HEK293 (cell line): ENCODE measurements around the gene FEZF2.

ENCODE experiments used
- CTCF ChIA-PET: fragments of 350-600 bp; formaldehyde crosslinking; extraction: SDS; loops from one replicate; lab custom pipeline; 2021; ENCODE audit warnings: antibody characterized with exemption; lab: Yijun Ruan, JAX
- POLR2A ChIA-PET: fragments of 300-600 bp; formaldehyde crosslinking; extraction: SDS; loops from one replicate; lab custom pipeline; 2020; ENCODE audit warnings: antibody characterized with exemption, inconsistent platforms; lab: Yijun Ruan, JAX
- H3K27ac ChIP-seq: fragments of 200-500 bp; sonication (Bioruptor generic); 2 replicates; pipeline ENCODE4 v1.5.1; 2014; ENCODE audit warnings: low read depth, low read length, control low read depth, inconsistent platforms; ENCODE audit errors: extremely low read depth
- H3K36me3 ChIP-seq, 2 experiments: fragments of 200-500 bp in 1 of 2; sonication (Bioruptor generic) in 1 of 2; 1 replicate in 1 of 2; 2 replicates in 1 of 2; pipeline ENCODE4 v1.5.1; 2014 to 2017; ENCODE audit warnings: inconsistent platforms in 2 of 2, low read length in 2 of 2; ENCODE audit not compliant: control insufficient read depth in 2 of 2, insufficient read depth in 1 of 2
- H3K4me1 ChIP-seq: fragments of 200-500 bp; sonication (Bioruptor generic); 2 replicates; pipeline ENCODE4 v1.5.1; 2014; ENCODE audit warnings: mild to moderate bottlenecking, low read length, inconsistent platforms; ENCODE audit not compliant: control insufficient read depth, insufficient read depth
- H3K4me3 ChIP-seq: 2 replicates; pipeline ENCODE4 v1.5.1; 2011; ENCODE audit warnings: low read depth, mild to moderate bottlenecking, control low read depth, low read length, moderate library complexity
- H3K9me3 ChIP-seq: fragments of 200-500 bp; sonication (Bioruptor generic); 2 replicates; pipeline ENCODE4 v1.5.1; 2014; ENCODE audit warnings: low read depth, low read length, inconsistent platforms; ENCODE audit not compliant: control insufficient read depth, insufficient read depth
- ELK4 ChIP-seq: IDR thresholded peaks from 2 replicates; pipeline ENCODE4 v1.6.1; 2011; ENCODE audit warnings: mild to moderate bottlenecking, low read depth, low read length, borderline replicate concordance
- GLIS2 ChIP-seq: fragments of 450-650 bp; formaldehyde crosslinking; IDR thresholded peaks from 2 replicates; pipeline ENCODE4 v1.5.1; 2016; ENCODE audit warnings: missing biosample characterization, missing genetic modification characterization
- IKZF3 ChIP-seq: fragments of 450-650 bp; IDR thresholded peaks from 2 replicates; pipeline ENCODE4 v1.5.0; 2018; ENCODE audit warnings: missing biosample characterization, mild to moderate bottlenecking, missing genetic modification characterization, moderate library complexity
- KLF1 ChIP-seq: fragments of 450-650 bp; formaldehyde crosslinking; IDR thresholded peaks from 2 replicates; pipeline ENCODE4 v1.5.1; 2016; ENCODE audit warnings: missing biosample characterization, missing genetic modification characterization
- KLF17 ChIP-seq: fragments of 450-650 bp; formaldehyde crosslinking; IDR thresholded peaks from 2 replicates; pipeline ENCODE4 v1.5.1; 2016; ENCODE audit warnings: missing biosample characterization, missing genetic modification characterization
- MYNN ChIP-seq: fragments of 450-650 bp; formaldehyde crosslinking; IDR thresholded peaks from 2 replicates; pipeline ENCODE4 v1.5.1; 2016; ENCODE audit warnings: missing biosample characterization, missing genetic modification characterization, borderline replicate concordance
- PRDM2 ChIP-seq: fragments of 450-650 bp; formaldehyde crosslinking; IDR thresholded peaks from 2 replicates; pipeline ENCODE4 v1.5.1; 2016; ENCODE audit warnings: missing biosample characterization, missing genetic modification characterization, borderline replicate concordance
- TRIM28 ChIP-seq: IDR thresholded peaks from 2 replicates; pipeline ENCODE4 v1.6.1; 2011; ENCODE audit warnings: low read length, control low read depth, borderline replicate concordance
- ZBTB7A ChIP-seq: fragments of 450-650 bp; formaldehyde crosslinking; IDR thresholded peaks from 2 replicates; pipeline ENCODE4 v1.5.1; 2016; ENCODE audit warnings: low read depth, missing biosample characterization, missing genetic modification characterization
- ZNF184 ChIP-seq: fragments of 450-650 bp; IDR thresholded peaks from 2 replicates; pipeline ENCODE4 v1.5.1; 2018; ENCODE audit warnings: missing biosample characterization, mild to moderate bottlenecking, missing genetic modification characterization
- ZNF341 ChIP-seq: fragments of 450-650 bp; formaldehyde crosslinking; IDR thresholded peaks from 2 replicates; pipeline ENCODE4; 2016; ENCODE audit warnings: low read depth, missing biosample characterization, missing genetic modification characterization
- ZNF521 ChIP-seq: fragments of 450-650 bp; formaldehyde crosslinking; IDR thresholded peaks from 2 replicates; pipeline ENCODE4 v1.5.1; 2017; ENCODE audit warnings: missing biosample characterization, mild to moderate bottlenecking, missing genetic modification characterization
- ZNF623 ChIP-seq: fragments of 450-650 bp; formaldehyde crosslinking; IDR thresholded peaks from 2 replicates; pipeline ENCODE4 v1.5.1; 2016; ENCODE audit warnings: missing biosample characterization, missing genetic modification characterization
- ZNF645 ChIP-seq: fragments of 450-650 bp; formaldehyde crosslinking; IDR thresholded peaks from 2 replicates; pipeline ENCODE4; 2016; ENCODE audit warnings: missing biosample characterization, missing genetic modification characterization
- ZNF664 ChIP-seq: fragments of 450-650 bp; formaldehyde crosslinking; IDR thresholded peaks from 2 replicates; pipeline ENCODE4 v1.5.1; 2016; ENCODE audit warnings: missing biosample characterization, missing genetic modification characterization
- ZNF670 ChIP-seq: fragments of 450-650 bp; formaldehyde crosslinking; IDR thresholded peaks from 2 replicates; pipeline ENCODE4 v1.5.1; 2016; ENCODE audit warnings: missing biosample characterization, missing genetic modification characterization, low read depth
- ZNF704 ChIP-seq: fragments of 450-650 bp; formaldehyde crosslinking; IDR thresholded peaks from 2 replicates; pipeline ENCODE4 v1.5.1; 2016; ENCODE audit warnings: missing biosample characterization, missing genetic modification characterization

FEZF2 gene

GRCh38 chr3:62323241-62323640, 50.1 kb downstream of the FEZF2 start:
- CTCF ChIA-PET = no interaction called here
- POLR2A ChIA-PET = no interaction called here
- Histone ChIP-seq H3K9me3 (no peaks in the 10 kb centered on the region), H3K4me3 (no peak overlapping the region), H3K36me3 (peaks cover 3 to 9% of the 10 kb centered on the region in 2 experiments; a peak in 2 of 3 replicates), H3K27ac (no peak overlapping the region), H3K4me1 (0 out of 2 replicates have a peak, but pooled peaks cover 2% of the 10 kb centered on the region)
- TF ChIP-seq ELK4 = no peak
- no peak for TF ChIP-seq ZNF664 (tag by site-specific recombination)
- no peak for TF ChIP-seq ZNF704 (tag by site-specific recombination)
- TF ChIP-seq ZNF184 (tag by site-specific recombination) = no peak
- TF ChIP-seq ZNF521 (tag by site-specific recombination) = no peak
- TF ChIP-seq GLIS2 (tag by site-specific recombination) = no peak
- no peak for TF ChIP-seq KLF1
- TF ChIP-seq IKZF3 (tag by site-specific recombination) = no peak
- no peak for TF ChIP-seq ZNF341 (tag by site-specific recombination)
- TF ChIP-seq MYNN (tag by site-specific recombination) = no peak
- TF ChIP-seq ZNF645 (tag by site-specific recombination) = no peak
- no peak for TF ChIP-seq KLF17 (tag by site-specific recombination)
- TF ChIP-seq ZBTB7A (tag by site-specific recombination) = no peak
- no peak for TF ChIP-seq ZNF623 (tag by site-specific recombination)
- no peak for TF ChIP-seq PRDM2 (tag by site-specific recombination)
- no peak for TF ChIP-seq TRIM28
- TF ChIP-seq ZNF670 (tag by site-specific recombination) = no peak
